Sigmoid colon (tissue), 4 donors: Measurements from ENCODE around the gene TDRD7.

ENCODE experiments used
- EP300 ChIP-seq, 4 donors: sonication (generic); formaldehyde crosslinking; IDR thresholded peaks; one replicate each; pipeline ENCODE4 v1.6.1; 2017; ENCODE audit warnings: antibody characterized with exemption in 4 of 4
- POLR2A ChIP-seq, 2 donors: fragments of 450-650 bp; IDR thresholded peaks; one replicate each; pipeline ENCODE4 v1.6.1; 2016; ENCODE audit warnings: antibody characterized with exemption in 2 of 2, mild to moderate bottlenecking in 2 of 2, moderate library complexity in 2 of 2
- POLR2AphosphoS5 ChIP-seq, 4 donors: sonication (generic); formaldehyde crosslinking; IDR thresholded peaks; one replicate each; pipeline ENCODE4 v1.6.1; 2017; ENCODE audit warnings: antibody characterized with exemption in 4 of 4
- TF ChIP-seq, protein P1 (sequence below), 4 experiments: fragments of 450-650 bp in 3 of 4; fragments of 200-600 bp in 1 of 4; IDR thresholded peaks; one replicate each; pipeline ENCODE4 v1.5.1; 2016 to 2019; ENCODE audit warnings: antibody characterized with exemption in 4 of 4, mild to moderate bottlenecking in 3 of 4, moderate library complexity in 2 of 4

- TF ChIP-seq POLR2A (IDR thresholded peaks at IDR 0.05), result no peak
- TF ChIP-seq, protein P1, sequence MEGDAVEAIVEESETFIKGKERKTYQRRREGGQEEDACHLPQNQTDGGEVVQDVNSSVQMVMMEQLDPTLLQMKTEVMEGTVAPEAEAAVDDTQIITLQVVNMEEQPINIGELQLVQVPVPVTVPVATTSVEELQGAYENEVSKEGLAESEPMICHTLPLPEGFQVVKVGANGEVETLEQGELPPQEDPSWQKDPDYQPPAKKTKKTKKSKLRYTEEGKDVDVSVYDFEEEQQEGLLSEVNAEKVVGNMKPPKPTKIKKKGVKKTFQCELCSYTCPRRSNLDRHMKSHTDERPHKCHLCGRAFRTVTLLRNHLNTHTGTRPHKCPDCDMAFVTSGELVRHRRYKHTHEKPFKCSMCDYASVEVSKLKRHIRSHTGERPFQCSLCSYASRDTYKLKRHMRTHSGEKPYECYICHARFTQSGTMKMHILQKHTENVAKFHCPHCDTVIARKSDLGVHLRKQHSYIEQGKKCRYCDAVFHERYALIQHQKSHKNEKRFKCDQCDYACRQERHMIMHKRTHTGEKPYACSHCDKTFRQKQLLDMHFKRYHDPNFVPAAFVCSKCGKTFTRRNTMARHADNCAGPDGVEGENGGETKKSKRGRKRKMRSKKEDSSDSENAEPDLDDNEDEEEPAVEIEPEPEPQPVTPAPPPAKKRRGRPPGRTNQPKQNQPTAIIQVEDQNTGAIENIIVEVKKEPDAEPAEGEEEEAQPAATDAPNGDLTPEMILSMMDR (IDR thresholded peaks at IDR 0.05), result no peak
- TF ChIP-seq EP300 (IDR thresholded peaks at IDR 0.05), result no peak
- no peak for TF ChIP-seq POLR2AphosphoS5 (IDR thresholded peaks at IDR 0.05)
Measured at GRCh38 chr9:97362777-97363545, 48.9 kb upstream of the TDRD7 start.
